Measurements from ENCODE around the gene KRTAP10-3. TPM values are rescaled to one million over a fixed set of nuclear protein-coding genes. Genes with fewer than 3 reads are reported as not detected.

The KRTAP10-3 gene
- total and polyA plus RNA-seq, 2 donors (not counting 3 experiments of a cell fraction or from before 2014, with no cell fraction given) = not detected

- no peaks in the 10 kb centered on the region for H3K9me1 ChIP-seq (replicated peaks; ENCODE audit: control insufficient read depth, extremely low read depth, insufficient read depth, low read length)
- H3K4me3 ChIP-seq (replicated peaks in 1 of 3; ENCODE audit: insufficient read depth in 1 of 3, low read depth in 1 of 3, low read length in 3 of 3) = no peak overlapping the region
- H3K9ac ChIP-seq (replicated peaks; ENCODE audit: extremely low read depth, insufficient read depth, low read length) = no peak overlapping the region
- no TSS peak for BruUV-seq (replicated peaks)
- no peak overlapping the region for H2AFZ ChIP-seq (ENCODE audit: low read depth, low read length)
- H3K79me2 ChIP-seq (ENCODE audit: control insufficient read depth, insufficient read depth, low read length) = no peaks in the 10 kb centered on the region
- H3K36me3 ChIP-seq (ENCODE audit: control insufficient read depth in 2 of 2, extremely low read depth in 1 of 2, insufficient read depth in 2 of 2, low read length in 2 of 2) = no peaks in the 10 kb centered on the region
- no peak overlapping the region for H3K27ac ChIP-seq (ENCODE audit: insufficient read depth, low read depth, low read length)
- H3K27me3 ChIP-seq (ENCODE audit: control insufficient read depth in 2 of 2, insufficient read depth in 2 of 2, low read length in 2 of 2) = peaks cover 0 to 3% of the 10 kb centered on the region in 2 experiments
- no peak overlapping the region for H3K4me2 ChIP-seq (ENCODE audit: insufficient read depth, low read length)
- H3K9me3 ChIP-seq (replicated peaks; ENCODE audit: control insufficient read depth, insufficient read depth, low read length) = no peaks in the 10 kb centered on the region
- POLR2A ChIA-PET = no interaction called here
- intact Hi-C loops (cut with micrococcal nuclease) (no loop called here), dilution Hi-C loops (cut with MboI; ENCODE audit: extremely low pct_ligation_motif_present, low sequenced_read_pairs) (no loop called here)
- CTCF ChIA-PET = no interaction called here
- DNase-seq (ENCODE audit: low read depth, low spot score) = no peak
- TF ChIP-seq POLR2AphosphoS5 (IDR thresholded peaks at IDR 0.05; ENCODE audit: insufficient read depth, low read depth, low read length) (no peak), POLR2A (IDR thresholded peaks at IDR 0.05; ENCODE audit: low read depth, low read length) (no peak), MAX (IDR thresholded peaks at IDR 0.05; ENCODE audit: insufficient read depth, insufficient read length) (no peak), EZH2 (IDR thresholded peaks at IDR 0.05; ENCODE audit: borderline replicate concordance, low read depth, low read length, severe bottlenecking) (no peak), CTCF (IDR thresholded peaks at IDR 0.05; ENCODE audit: extremely low read depth in 1 of 2, insufficient read depth in 1 of 2, low read depth in 1 of 2, low read length in 2 of 2) (no peak), GATA2 (IDR thresholded peaks at IDR 0.05; ENCODE audit: insufficient read depth, insufficient read length, low read depth, low read length) (no peak), MYC (IDR thresholded peaks at IDR 0.05; ENCODE audit: low read depth, low read length) (no peak), FOS (IDR thresholded peaks at IDR 0.05; ENCODE audit: borderline replicate concordance, insufficient read depth, low read length) (no peak), JUN (IDR thresholded peaks at IDR 0.05; ENCODE audit: borderline replicate concordance, insufficient read depth, insufficient read length, low read depth) (no peak)
- no peaks in the 10 kb centered on the region for H4K20me1 ChIP-seq (replicated peaks; ENCODE audit: control insufficient read depth, extremely low read depth, insufficient read depth, low read length)
- FAIRE-seq = no peak
- no peaks in the 10 kb centered on the region for H3K4me1 ChIP-seq (ENCODE audit: control insufficient read depth, extremely low read depth, insufficient read depth, low read length)
These were observed 1.7 kb downstream of the KRTAP10-3 start for GRCh38 chr21:44556879-44557278.
